GM12864 (cell line): ENCODE data around the gene CCL22.
"Not testable (repeated sequence)": the region's sequence is repeated elsewhere in the genome, so short reads cannot be mapped to it uniquely, and the experiment has no call there.

Source experiments
- DNase-seq: peaks from one replicate; pipeline ENCODE4 v3.0.0-alpha.2; 2011; ENCODE audit warnings: low read depth
- H3K4me3 ChIP-seq: 2 replicates; pipeline ENCODE4 v1.5.1; 2011; ENCODE audit warnings: mild to moderate bottlenecking, low read depth, low read length, control low read depth
- TF ChIP-seq, protein P1 (sequence below): IDR thresholded peaks from 2 replicates; pipeline ENCODE4 v1.5.1; 2011; ENCODE audit warnings: low read depth, mild to moderate bottlenecking, moderate library complexity, low read length, control low read depth, inconsistent platforms; ENCODE audit errors: missing control alignments

CCL22 gene

DNA sequence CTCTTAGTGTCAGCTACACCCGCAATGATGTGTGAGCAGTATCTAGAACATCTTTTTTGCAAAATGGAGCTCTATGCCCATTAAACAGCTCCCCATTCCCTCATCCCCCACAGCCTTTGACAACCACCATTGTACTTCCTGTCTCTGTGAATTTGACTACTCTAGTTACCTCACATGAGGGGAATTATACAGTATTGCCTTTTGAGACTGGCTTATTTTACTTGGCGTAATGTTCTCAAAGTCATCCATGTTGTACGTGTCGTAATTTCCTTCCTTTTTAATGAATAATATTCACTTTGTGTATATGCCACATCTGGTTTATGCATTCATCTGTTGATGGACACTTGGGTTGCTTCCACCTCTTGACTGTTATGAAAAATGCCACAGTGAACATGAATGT, 23.2 kb upstream of the CCL22 start:
- TF ChIP-seq, protein P1, sequence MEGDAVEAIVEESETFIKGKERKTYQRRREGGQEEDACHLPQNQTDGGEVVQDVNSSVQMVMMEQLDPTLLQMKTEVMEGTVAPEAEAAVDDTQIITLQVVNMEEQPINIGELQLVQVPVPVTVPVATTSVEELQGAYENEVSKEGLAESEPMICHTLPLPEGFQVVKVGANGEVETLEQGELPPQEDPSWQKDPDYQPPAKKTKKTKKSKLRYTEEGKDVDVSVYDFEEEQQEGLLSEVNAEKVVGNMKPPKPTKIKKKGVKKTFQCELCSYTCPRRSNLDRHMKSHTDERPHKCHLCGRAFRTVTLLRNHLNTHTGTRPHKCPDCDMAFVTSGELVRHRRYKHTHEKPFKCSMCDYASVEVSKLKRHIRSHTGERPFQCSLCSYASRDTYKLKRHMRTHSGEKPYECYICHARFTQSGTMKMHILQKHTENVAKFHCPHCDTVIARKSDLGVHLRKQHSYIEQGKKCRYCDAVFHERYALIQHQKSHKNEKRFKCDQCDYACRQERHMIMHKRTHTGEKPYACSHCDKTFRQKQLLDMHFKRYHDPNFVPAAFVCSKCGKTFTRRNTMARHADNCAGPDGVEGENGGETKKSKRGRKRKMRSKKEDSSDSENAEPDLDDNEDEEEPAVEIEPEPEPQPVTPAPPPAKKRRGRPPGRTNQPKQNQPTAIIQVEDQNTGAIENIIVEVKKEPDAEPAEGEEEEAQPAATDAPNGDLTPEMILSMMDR: no peak
- H3K4me3 ChIP-seq: no peak overlapping the region
- no peak for DNase-seq

DNA sequence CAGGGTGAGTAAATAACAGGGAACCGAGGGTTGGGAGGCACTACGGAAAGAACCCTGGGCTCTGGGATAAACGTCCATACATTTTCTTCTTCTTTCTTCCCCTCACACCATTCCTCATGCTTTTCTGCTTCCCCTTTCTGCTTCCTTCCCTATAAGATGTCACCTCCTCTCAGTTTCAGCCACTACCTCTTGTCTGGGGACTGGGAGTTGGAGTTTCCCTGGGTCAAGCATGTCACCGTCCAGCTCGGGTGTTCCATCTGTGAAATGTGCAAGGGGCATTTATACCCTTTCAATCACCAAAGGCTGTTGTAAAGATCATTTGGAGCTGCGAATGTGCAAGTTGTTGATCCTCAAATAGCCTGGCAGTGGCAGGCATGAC, 17.5 kb upstream of the CCL22 start:
- H3K4me3 ChIP-seq: no peak overlapping the region
- DNase-seq: no peak
- TF ChIP-seq, protein P1: no peak

DNA sequence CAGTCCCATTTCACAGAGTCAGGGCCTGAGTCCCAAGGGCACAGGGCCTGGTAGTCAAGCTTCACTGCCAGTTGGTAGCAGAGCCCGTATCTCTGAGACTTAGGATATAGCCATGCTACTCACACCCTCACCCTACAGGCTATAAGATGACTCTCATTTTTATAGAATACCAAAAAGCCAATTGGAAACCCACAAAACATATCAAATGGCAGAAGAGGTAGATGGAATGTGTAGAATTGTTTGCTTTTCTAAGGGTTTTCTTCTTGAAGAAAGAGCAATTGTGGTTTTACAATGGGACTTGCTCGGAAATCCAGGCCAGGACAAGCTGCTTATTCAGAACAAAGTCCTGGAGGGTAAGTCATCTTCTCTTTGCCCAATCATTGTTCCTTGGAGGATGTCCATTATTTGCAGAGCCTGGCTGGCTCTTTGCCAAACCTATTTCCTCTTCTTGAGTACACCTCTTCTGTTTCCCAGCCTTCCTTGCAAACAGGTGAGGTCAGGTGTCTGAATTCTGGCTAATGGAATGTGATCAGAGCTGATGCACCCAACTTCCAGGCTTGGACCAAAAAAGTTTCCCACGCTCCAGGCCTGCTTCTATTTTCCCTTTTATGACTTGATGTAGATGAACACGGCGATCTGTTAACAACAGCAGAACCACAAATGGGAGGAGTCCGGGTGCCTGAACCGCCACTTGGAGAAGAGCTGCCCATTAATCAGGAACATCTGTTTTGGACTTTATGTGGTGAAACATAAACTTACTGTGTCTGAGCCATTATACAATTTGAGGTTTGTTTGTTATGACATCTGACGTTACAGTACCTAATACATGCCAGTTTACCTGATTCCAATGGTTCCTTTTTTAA, 16.9 kb upstream of the CCL22 start:
- TF ChIP-seq, protein P1: no peak
- no peak for DNase-seq
- no peak overlapping the region for H3K4me3 ChIP-seq

DNA sequence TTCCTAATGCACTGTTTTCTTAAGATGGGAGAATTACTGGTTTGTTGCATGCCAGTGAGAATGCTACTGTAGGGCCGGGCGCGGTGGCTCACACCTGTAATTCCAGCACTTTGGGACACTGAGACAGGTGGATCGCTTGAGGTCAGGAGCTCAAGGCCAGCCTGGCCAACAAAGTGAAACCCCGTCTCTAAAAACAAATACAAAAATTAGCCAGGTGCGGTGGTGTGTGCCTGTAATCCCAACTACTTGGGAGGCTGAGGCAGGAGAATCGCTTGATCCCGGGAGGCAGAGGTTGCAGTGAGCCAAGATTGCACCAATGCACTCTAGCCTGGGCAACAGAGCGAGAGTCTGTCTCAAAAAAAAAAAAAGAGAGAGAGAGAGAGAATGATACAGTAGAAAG, 16.0 kb upstream of the CCL22 start:
- DNase-seq, H3K4me3 ChIP-seq: not testable (repeated sequence)

DNA sequence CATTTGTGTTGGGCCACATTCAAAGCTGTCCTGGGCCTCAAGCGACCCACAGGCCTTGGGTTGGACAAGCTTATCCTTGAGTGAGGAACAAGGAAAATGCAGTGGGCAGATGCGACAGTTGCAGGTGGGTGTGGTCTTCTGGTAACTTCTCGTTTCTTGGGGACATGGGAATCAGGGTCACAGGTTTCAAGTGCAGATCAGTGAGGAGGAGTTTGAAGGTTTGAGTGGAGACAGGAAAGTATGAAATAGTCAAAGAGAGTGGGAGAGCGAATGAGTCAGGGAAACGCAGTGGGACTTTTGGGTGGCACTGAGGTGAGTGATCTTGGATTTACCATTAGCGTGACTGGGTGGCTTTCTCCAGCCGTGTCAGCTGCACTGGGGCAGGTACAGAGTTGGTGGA, 15.4 kb upstream of the CCL22 start:
- no peak for DNase-seq
- H3K4me3 ChIP-seq: no peak overlapping the region
- TF ChIP-seq, protein P1: no peak

DNA sequence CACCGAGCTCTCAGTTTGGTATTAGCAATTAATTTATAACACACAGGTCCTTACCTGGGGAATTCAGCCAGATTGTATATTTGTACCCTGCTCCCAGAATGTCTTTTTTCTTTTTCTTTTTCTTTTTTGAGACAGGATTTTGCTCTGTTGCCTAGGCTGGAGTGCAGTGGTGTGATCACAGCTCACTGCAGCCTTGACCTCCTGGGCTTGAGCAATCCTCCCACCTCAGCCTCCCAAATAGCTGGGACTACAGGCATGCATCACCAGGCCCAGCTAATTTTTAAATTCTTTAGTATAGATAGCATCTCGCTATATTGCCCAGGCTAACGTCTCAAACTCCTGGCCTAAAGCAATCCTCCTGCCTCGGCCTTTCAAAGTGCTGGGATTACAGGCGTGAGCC, 14.5 kb upstream of the CCL22 start:
- DNase-seq, H3K4me3 ChIP-seq: not testable (repeated sequence)

DNA sequence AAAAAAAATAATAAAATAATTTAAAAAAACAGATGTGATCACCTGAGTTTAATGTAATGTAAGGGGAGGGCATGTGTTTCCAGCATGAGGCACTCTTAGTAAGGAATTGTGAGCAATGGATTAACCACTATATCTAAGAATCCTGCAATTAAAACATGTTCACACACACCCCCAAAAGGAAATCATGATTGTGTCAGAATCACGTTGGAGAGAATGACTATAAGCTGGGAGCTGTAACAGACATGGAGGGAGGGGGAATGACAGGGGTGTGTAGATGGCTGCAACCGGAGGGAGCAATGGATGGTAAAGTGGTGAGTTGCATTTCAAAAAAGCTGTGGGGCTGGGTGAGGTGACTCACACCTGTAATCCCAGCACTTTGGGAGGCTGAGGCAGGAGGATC, 13.6 kb upstream of the CCL22 start:
- TF ChIP-seq, protein P1: no peak
- no peak for DNase-seq
- no peak overlapping the region for H3K4me3 ChIP-seq

DNA sequence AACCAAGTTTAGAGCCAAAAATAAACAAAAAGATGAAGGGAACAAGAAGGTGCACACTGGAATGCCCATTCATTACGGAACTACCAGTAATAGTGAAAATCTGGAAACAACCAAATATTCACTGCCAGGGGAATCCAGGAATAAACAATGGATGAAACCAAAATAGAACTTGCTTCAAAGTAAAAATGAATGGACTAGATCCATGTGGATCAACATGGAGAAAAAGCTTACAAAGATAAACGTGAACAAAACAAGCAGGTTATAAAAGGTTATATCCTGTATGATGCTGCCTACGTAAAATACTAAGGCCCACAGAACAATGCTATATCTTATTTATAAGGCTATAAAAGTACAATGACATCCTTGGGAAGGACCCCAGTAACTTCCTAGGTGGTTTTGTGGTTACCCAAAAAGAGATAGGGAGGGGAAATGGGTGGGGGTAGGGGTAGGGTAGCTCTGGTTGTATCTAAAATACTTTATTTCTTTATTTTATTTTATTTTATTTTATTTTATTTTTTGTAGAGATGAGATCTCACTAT, 12.8 kb upstream of the CCL22 start:
- H3K4me3 ChIP-seq: no peak overlapping the region
- DNase-seq: no peak
- TF ChIP-seq, protein P1: no peak
